Measurements from ENCODE around the gene PRTN3.

PRTN3 gene

DNA sequence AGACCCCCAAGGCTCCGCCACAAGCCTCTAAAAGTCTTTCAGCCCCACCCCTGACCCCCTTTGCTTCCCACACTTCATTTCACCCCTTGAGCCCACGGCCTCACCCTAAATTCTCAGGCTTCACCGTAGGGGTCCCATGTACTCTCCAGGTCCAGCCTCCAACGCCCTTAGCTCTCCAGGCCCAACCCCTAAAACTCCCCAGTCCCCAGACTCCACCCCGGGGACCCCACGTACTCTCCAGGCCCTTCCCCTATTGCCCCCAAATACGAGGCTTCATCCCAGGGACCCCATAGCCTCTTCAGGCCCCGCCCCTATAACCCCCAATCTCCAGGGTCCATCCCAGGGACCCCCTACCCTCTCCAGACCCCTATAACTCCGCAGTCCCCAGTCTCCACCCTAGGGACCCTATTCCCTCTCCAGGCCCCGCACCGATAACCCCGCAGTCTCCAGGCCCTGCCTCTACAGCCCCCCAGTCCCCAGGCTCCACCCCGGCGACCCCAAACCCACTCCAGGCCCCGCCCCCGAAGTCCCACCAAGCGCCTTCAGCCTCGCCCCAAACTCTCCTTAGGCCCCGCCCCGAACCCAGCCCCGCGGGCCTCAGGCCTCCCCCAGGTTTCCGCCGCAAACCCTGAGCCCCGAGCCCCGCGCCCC, 51.6 kb downstream of the PRTN3 start:
- WGBS (ENCODE audit: extremely low coverage, insufficient coverage, low lambda C conversion rate): no CpG with 5 or more reads among the region's 27 CpGs
- Histone ChIP-seq H3K27ac (ENCODE audit: low read depth, low read length) (no peak overlapping the region), H3K79me2 (ENCODE audit: control insufficient read depth, insufficient read depth, low read length) (peaks cover 3% of the 10 kb centered on the region), H4K8ac (ENCODE audit: low read depth, low read length) (peak overlapping the region; percentile 97), H3K27me3 (ENCODE audit: insufficient read depth, low read length, poor library complexity) (no peaks in the 10 kb centered on the region), H3K18ac (ENCODE audit: low read length) (peak overlapping the region; percentile 98), H3K56ac (ENCODE audit: low read length) (peak overlapping the region; percentile 91), H3K79me1 (ENCODE audit: low read length) (no peaks in the 10 kb centered on the region), H3K4me3 (ENCODE audit: low read length) (peak overlapping the region; percentile 63), H3K36me3 (ENCODE audit: control insufficient read depth, insufficient read depth, low read length) (no peaks in the 10 kb centered on the region), H3K4me2 (ENCODE audit: low read length) (peak overlapping the region; percentile 78), H2AK5ac (ENCODE audit: low read length) (peak overlapping the region; percentile 38), H3K4ac (ENCODE audit: low read depth, low read length) (peak overlapping the region; percentile 89), H2BK120ac (ENCODE audit: low read depth, low read length) (no peak overlapping the region), H2BK5ac (ENCODE audit: low read length) (no peak overlapping the region), H4K5ac (ENCODE audit: low read length) (no peak overlapping the region), H3K4me1 (ENCODE audit: control insufficient read depth, low read depth, low read length) (no peaks in the 10 kb centered on the region), H3K9ac (ENCODE audit: low read length) (peak overlapping the region; percentile 84), H3K23ac (ENCODE audit: low read length) (no peak overlapping the region), H2BK15ac (replicated peaks; ENCODE audit: low read depth) (no peak overlapping the region)
- no peak for DNase-seq

DNA sequence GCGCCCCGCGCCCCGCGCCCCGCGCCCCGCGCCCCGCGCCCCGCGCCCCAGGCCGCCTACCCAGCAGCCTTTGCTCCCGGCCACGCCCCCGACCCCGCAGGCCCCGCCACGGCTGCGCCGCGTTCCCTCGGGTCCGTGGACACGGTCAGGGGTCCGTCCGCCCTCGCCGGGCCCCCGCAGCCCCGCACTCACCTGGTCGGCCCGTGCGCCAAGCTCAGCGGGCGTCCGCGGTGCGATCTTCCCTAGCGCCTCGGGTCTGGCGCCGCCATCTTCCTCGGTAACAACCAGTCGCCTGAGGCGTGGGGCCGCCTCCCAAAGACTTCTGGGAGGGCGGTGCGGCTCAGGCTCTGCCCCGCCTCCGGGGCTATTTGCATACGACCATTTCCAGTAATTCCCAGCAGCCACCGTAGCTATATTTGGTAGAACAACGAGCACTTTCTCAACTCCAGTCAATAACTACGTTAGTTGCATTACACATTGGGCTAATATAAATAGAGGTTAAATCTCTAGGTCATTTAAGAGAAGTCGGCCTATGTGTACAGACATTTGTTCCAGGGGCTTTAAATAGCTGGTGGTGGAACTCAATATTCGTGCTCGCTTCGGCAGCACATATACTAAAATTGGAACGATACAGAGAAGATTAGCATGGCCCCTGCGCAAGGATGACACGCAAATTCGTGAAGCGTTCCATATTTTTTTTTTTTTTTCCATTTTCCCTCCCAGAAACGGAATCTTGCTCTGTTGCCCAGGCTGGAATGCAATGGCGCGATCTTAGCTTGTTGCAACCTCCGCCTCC, 52.3 kb downstream of the PRTN3 start, which contains the start of the genes MED16 and RNU6-9:
TSS of gene MED16 (minus strand) at position 294 of the 796 bp plus-strand sequence. CDS start 2,056 bp downstream, outside the sequence.
TSS of gene RNU6-9 (plus strand) at position 591 of the 796 bp plus-strand sequence.
- Histone ChIP-seq H3K4me3 (ENCODE audit: low read length) (peak within 1 kb of the TSS; percentile 83), H2BK15ac (replicated peaks; ENCODE audit: low read depth) (no peak within 1 kb of the TSS), H3K4me2 (ENCODE audit: low read length) (peak within 1 kb of the TSS; percentile 78), H3K27me3 (ENCODE audit: insufficient read depth, low read length, poor library complexity) (no peaks in the 10 kb centered on the region), H3K4ac (ENCODE audit: low read depth, low read length) (peak within 1 kb of the TSS; percentile 89), H3K23ac (ENCODE audit: low read length) (peak within 1 kb of the TSS; percentile 94), H3K18ac (ENCODE audit: low read length) (peak within 1 kb of the TSS; percentile 98), H4K5ac (ENCODE audit: low read length) (no peak within 1 kb of the TSS), H3K56ac (ENCODE audit: low read length) (peak within 1 kb of the TSS; percentile 99), H3K79me2 (ENCODE audit: control insufficient read depth, insufficient read depth, low read length) (peaks cover 3% of the 10 kb centered on the region), H4K8ac (ENCODE audit: low read depth, low read length) (peak within 1 kb of the TSS; percentile 97), H3K9ac (ENCODE audit: low read length) (peak within 1 kb of the TSS; percentile 96), H3K27ac (ENCODE audit: low read depth, low read length) (peak within 1 kb of the TSS; percentile 92), H2AK5ac (ENCODE audit: low read length) (peak within 1 kb of the TSS; percentile 38), H2BK5ac (ENCODE audit: low read length) (peak within 1 kb of the TSS; percentile 97), H3K79me1 (ENCODE audit: low read length) (no peaks in the 10 kb centered on the region), H3K4me1 (ENCODE audit: control insufficient read depth, low read depth, low read length) (no peaks in the 10 kb centered on the region), H2BK120ac (ENCODE audit: low read depth, low read length) (peak within 1 kb of the TSS; percentile 82), H3K36me3 (ENCODE audit: control insufficient read depth, insufficient read depth, low read length) (no peaks in the 10 kb centered on the region)
- peak; percentile 95 for DNase-seq
- WGBS (ENCODE audit: extremely low coverage, insufficient coverage, low lambda C conversion rate): no CpG with 5 or more reads among the region's 69 CpGs

DNA sequence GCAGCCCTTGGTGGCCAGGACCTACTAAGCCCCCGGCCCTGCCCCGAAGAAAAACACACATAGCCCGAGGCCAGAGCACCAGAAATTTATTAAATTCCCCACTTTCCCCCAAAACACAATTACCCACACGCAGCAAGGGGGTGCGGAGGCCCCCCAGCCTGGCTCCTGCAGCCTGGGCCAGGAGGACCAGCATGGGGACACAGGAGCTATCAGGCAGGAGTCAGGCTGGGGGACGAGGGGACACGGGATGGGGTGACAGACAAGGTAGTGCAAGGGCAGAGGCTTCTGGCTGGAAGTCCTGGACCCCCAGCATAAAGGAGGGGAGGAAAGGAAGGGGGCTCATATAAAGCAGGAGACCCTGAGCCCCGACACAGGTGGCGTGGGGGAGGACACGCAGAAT, 55.6 kb downstream of the PRTN3 start:
- H3K79me2 ChIP-seq (ENCODE audit: control insufficient read depth, insufficient read depth, low read length): peaks cover 3% of the 10 kb centered on the region
- no peak for DNase-seq
- H3K23ac ChIP-seq (ENCODE audit: low read length): no peak overlapping the region
- no peak overlapping the region for H2BK5ac ChIP-seq (ENCODE audit: low read length)
- no peak overlapping the region for H4K8ac ChIP-seq (ENCODE audit: low read depth, low read length)
- H3K56ac ChIP-seq (ENCODE audit: low read length): no peak overlapping the region
- no peaks in the 10 kb centered on the region for H3K4me1 ChIP-seq (ENCODE audit: control insufficient read depth, low read depth, low read length)
- no peak overlapping the region for H3K4me3 ChIP-seq (ENCODE audit: low read length)
- H3K18ac ChIP-seq (ENCODE audit: low read length): no peak overlapping the region
- no peaks in the 10 kb centered on the region for H3K27me3 ChIP-seq (ENCODE audit: insufficient read depth, low read length, poor library complexity)
- no peak overlapping the region for H3K4me2 ChIP-seq (ENCODE audit: low read length)
- H2BK15ac ChIP-seq (replicated peaks; ENCODE audit: low read depth): no peak overlapping the region
- no peaks in the 10 kb centered on the region for H3K79me1 ChIP-seq (ENCODE audit: low read length)
- no peak overlapping the region for H2AK5ac ChIP-seq (ENCODE audit: low read length)
- no peak overlapping the region for H2BK120ac ChIP-seq (ENCODE audit: low read depth, low read length)
- no peak overlapping the region for H3K27ac ChIP-seq (ENCODE audit: low read depth, low read length)
- WGBS (ENCODE audit: extremely low coverage, insufficient coverage, low lambda C conversion rate): no CpG with 5 or more reads among the region's 10 CpGs
- no peak overlapping the region for H4K5ac ChIP-seq (ENCODE audit: low read length)
- no peak overlapping the region for H3K9ac ChIP-seq (ENCODE audit: low read length)
- no peaks in the 10 kb centered on the region for H3K36me3 ChIP-seq (ENCODE audit: control insufficient read depth, insufficient read depth, low read length)
- H3K4ac ChIP-seq (ENCODE audit: low read depth, low read length): no peak overlapping the region

DNA sequence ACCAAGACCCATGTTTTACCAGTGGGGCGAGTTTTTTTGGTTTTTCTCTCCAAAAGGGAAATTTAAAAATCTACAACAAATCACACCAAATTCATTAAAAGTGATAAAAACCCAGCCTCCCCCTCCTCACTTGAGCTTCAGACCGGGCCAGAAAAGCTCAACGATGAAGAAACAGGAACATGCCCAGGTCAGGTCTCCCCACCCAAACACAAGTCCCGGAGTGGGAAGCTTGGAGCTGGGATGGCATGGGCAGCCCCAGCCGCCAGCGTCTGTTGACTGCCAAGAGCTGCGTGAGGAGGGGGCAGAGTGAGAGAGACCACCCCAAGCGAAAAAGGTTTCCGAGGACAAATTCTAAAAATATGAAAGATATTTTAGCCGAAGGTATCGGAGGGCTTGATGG, 56.2 kb downstream of the PRTN3 start:
- Histone ChIP-seq H3K4me3 (ENCODE audit: low read length) (no peak overlapping the region), H3K36me3 (ENCODE audit: control insufficient read depth, insufficient read depth, low read length) (no peaks in the 10 kb centered on the region), H3K27ac (ENCODE audit: low read depth, low read length) (no peak overlapping the region), H4K5ac (ENCODE audit: low read length) (no peak overlapping the region), H3K4me1 (ENCODE audit: control insufficient read depth, low read depth, low read length) (no peaks in the 10 kb centered on the region), H3K79me2 (ENCODE audit: control insufficient read depth, insufficient read depth, low read length) (peaks cover 3% of the 10 kb centered on the region), H3K9ac (ENCODE audit: low read length) (no peak overlapping the region), H3K4ac (ENCODE audit: low read depth, low read length) (no peak overlapping the region), H3K23ac (ENCODE audit: low read length) (no peak overlapping the region), H2BK120ac (ENCODE audit: low read depth, low read length) (no peak overlapping the region), H3K79me1 (ENCODE audit: low read length) (no peaks in the 10 kb centered on the region), H2BK5ac (ENCODE audit: low read length) (no peak overlapping the region), H3K4me2 (ENCODE audit: low read length) (no peak overlapping the region), H3K56ac (ENCODE audit: low read length) (no peak overlapping the region), H2AK5ac (ENCODE audit: low read length) (no peak overlapping the region), H4K8ac (ENCODE audit: low read depth, low read length) (no peak overlapping the region), H3K27me3 (ENCODE audit: insufficient read depth, low read length, poor library complexity) (no peaks in the 10 kb centered on the region), H2BK15ac (replicated peaks; ENCODE audit: low read depth) (no peak overlapping the region), H3K18ac (ENCODE audit: low read length) (no peak overlapping the region)
- WGBS (ENCODE audit: extremely low coverage, insufficient coverage, low lambda C conversion rate): no CpG with 5 or more reads among the region's 11 CpGs
- DNase-seq: no peak

DNA sequence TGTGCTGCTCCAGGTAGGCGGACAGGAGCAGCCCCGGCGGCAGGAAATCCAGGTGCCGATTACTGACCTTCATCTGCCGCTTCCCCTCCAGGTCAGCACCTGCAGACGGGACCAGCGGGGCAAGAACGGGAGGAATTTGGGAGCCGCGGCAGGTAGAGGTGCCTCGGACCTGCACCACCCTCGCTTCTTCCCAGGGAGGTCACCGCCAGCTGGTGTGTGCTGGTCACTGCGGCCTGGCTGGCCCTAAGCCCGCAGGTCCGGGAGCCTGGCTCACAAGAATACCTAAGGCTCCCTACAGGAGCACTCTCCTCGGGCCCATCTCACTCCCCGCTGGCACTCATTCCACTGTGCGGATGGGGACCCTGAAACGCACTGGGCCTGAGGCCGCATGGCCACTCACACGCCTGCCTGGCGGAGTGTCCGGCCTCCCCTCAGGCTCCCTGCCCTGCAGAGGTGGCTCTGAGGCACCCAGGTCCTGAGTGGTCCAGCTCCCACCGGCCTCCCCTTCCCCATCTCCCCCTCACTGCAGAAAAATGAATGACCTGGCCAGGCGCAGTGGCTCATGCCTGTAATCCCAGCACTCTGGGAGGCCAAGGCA, 56.7 kb downstream of the PRTN3 start:
- no peaks in the 10 kb centered on the region for H3K4me1 ChIP-seq (ENCODE audit: control insufficient read depth, low read depth, low read length)
- no peaks in the 10 kb centered on the region for H3K79me1 ChIP-seq (ENCODE audit: low read length)
- H2BK15ac ChIP-seq (replicated peaks; ENCODE audit: low read depth): no peak overlapping the region
- H3K9ac ChIP-seq (ENCODE audit: low read length): no peak overlapping the region
- no peak overlapping the region for H3K4ac ChIP-seq (ENCODE audit: low read depth, low read length)
- no peak overlapping the region for H3K18ac ChIP-seq (ENCODE audit: low read length)
- H3K4me3 ChIP-seq (ENCODE audit: low read length): no peak overlapping the region
- H2AK5ac ChIP-seq (ENCODE audit: low read length): no peak overlapping the region
- H3K27ac ChIP-seq (ENCODE audit: low read depth, low read length): no peak overlapping the region
- H3K36me3 ChIP-seq (ENCODE audit: control insufficient read depth, insufficient read depth, low read length): no peaks in the 10 kb centered on the region
- DNase-seq: no peak
- no peak overlapping the region for H4K8ac ChIP-seq (ENCODE audit: low read depth, low read length)
- H2BK5ac ChIP-seq (ENCODE audit: low read length): no peak overlapping the region
- H3K79me2 ChIP-seq (ENCODE audit: control insufficient read depth, insufficient read depth, low read length): no peaks in the 10 kb centered on the region
- no peak overlapping the region for H3K56ac ChIP-seq (ENCODE audit: low read length)
- no peak overlapping the region for H3K4me2 ChIP-seq (ENCODE audit: low read length)
- H2BK120ac ChIP-seq (ENCODE audit: low read depth, low read length): no peak overlapping the region
- H3K23ac ChIP-seq (ENCODE audit: low read length): no peak overlapping the region
- WGBS (ENCODE audit: extremely low coverage, insufficient coverage, low lambda C conversion rate): no CpG with 5 or more reads among the region's 26 CpGs
- H3K27me3 ChIP-seq (ENCODE audit: insufficient read depth, low read length, poor library complexity): no peaks in the 10 kb centered on the region
- no peak overlapping the region for H4K5ac ChIP-seq (ENCODE audit: low read length)

All from mesendoderm (in vitro differentiated cells).